Tibial nerve (tissue), 4 donors: ENCODE data around the gene CDK6. TPM values are rescaled to one million over a fixed set of nuclear protein-coding genes. Genes with fewer than 3 reads are reported as not detected.
A peak's percentile ranks its signal among the peaks of the same experiment; 100 is the strongest.

Experiments used
- DNase-seq, 2 donors: peaks; one replicate each; pipeline ENCODE4 v3.0.0-alpha.2; 2019; ENCODE audit warnings: low spot score in 2 of 2
- H3K27ac ChIP-seq, 4 donors: fragments of 200-600 bp; sonication (generic) in 3 of 4; one replicate each; pipeline ENCODE4 v1.5.1; 2017 to 2019; ENCODE audit warnings: mild to moderate bottlenecking in 1 of 4
- H3K27me3 ChIP-seq, 2 donors: fragments of 200-600 bp; sonication (generic) in 1 of 2; one replicate each; pipeline versions ENCODE4 v1.5.1 to v1.6.0; 2017 to 2019
- H3K36me3 ChIP-seq, 3 donors: fragments of 200-600 bp; sonication (generic); one replicate each; pipeline ENCODE4 v1.5.1; 2018 to 2019
- H3K4me1 ChIP-seq, 4 donors: fragments of 200-600 bp; sonication (generic) in 3 of 4; one replicate each; pipeline ENCODE4 v1.5.1; 2017 to 2019
- H3K4me3 ChIP-seq, 4 donors: fragments of 200-600 bp; sonication (generic) in 3 of 4; one replicate each; pipeline ENCODE4 v1.5.1; 2017 to 2019; ENCODE audit warnings: mild to moderate bottlenecking in 1 of 4, moderate library complexity in 1 of 4
- H3K9me3 ChIP-seq, 4 donors: fragments of 200-600 bp; sonication (generic) in 3 of 4; one replicate each; pipeline ENCODE4 v1.5.1; 2017 to 2019
- CTCF ChIP-seq, 5 experiments: fragments of 200-600 bp in 3 of 5; fragments of 450-650 bp in 2 of 5; sonication (generic) in 3 of 5; IDR thresholded peaks; one replicate each; pipeline ENCODE4 v1.5.1; 2016 to 2019; ENCODE audit warnings: antibody characterized with exemption in 5 of 5, mild to moderate bottlenecking in 3 of 5, moderate library complexity in 2 of 5
- EP300 ChIP-seq, 2 donors: sonication (generic); formaldehyde crosslinking; IDR thresholded peaks; one replicate each; pipeline ENCODE4 v1.6.1; 2017; ENCODE audit warnings: antibody characterized with exemption in 2 of 2, mild to moderate bottlenecking in 1 of 2
- POLR2A ChIP-seq, 2 donors: fragments of 450-650 bp; IDR thresholded peaks; one replicate each; pipeline ENCODE4 v1.6.1; 2017; ENCODE audit warnings: antibody characterized with exemption in 2 of 2, mild to moderate bottlenecking in 2 of 2, moderate library complexity in 2 of 2
- WGBS, 2 donors: methylation state at CpG; one replicate each; pipeline ENCODE4 v1.1.5; 2018; 5-methylcytosine and 5-hydroxymethylcytosine counted together
- total RNA-seq, 4 donors: library from RNA; depleted of rRNA; stranded (reverse); fragments of >200 nt; gene quantifications; one replicate each; pipeline ENCODE4 v1.1.0, GENCODE V29; 2016

CDK6 gene
- total RNA-seq, 4 donors from 2014 or later = 14.4 to 45.4 (median 26.6) TPM

GRCh38 chr7:92636018-92636560 is 200.3 kb downstream of the CDK6 start:
- Histone ChIP-seq H3K4me1 (peaks cover 7 to 48% (median 24%) of the 10 kb centered on the region in 4 donors), H3K27ac (no peak overlapping the region), H3K9me3 (no peaks in the 10 kb centered on the region), H3K27me3 (no peaks in the 10 kb centered on the region), H3K36me3 (no peaks in the 10 kb centered on the region), H3K4me3 (no peak overlapping the region)
- DNase-seq = no peak
- no peak for TF ChIP-seq POLR2A (IDR thresholded peaks at IDR 0.05)
- TF ChIP-seq EP300 (IDR thresholded peaks at IDR 0.05) = no peak
- TF ChIP-seq CTCF (IDR thresholded peaks at IDR 0.05) = no peak
- 82 to 85% methylated on average over 5 of the region's 5 CpGs for WGBS, 2 donors

GRCh38 chr7:92635538-92635937 is 200.8 kb downstream of the CDK6 start:
- 71 to 72% methylated on average over 4 of the region's 4 CpGs for WGBS, 2 donors
- H3K9me3 ChIP-seq = no peaks in the 10 kb centered on the region
- H3K4me1 ChIP-seq = peaks cover 7 to 48% (median 24%) of the 10 kb centered on the region in 4 donors
- no peaks in the 10 kb centered on the region for H3K27me3 ChIP-seq
- DNase-seq = no peak
- no peak for TF ChIP-seq EP300 (IDR thresholded peaks at IDR 0.05)
- TF ChIP-seq POLR2A (IDR thresholded peaks at IDR 0.05) = no peak
- no peak for TF ChIP-seq CTCF (IDR thresholded peaks at IDR 0.05)
- peak overlapping the region in 1 of 4 donors; percentile 25 for H3K27ac ChIP-seq
- no peak overlapping the region for H3K4me3 ChIP-seq
- H3K36me3 ChIP-seq = no peaks in the 10 kb centered on the region

- no peaks in the 10 kb centered on the region for H3K9me3 ChIP-seq
- no peaks in the 10 kb centered on the region for H3K27me3 ChIP-seq
- H3K27ac ChIP-seq = peak overlapping the region in 1 of 4 donors; percentile 25
- 31 to 40% methylated on average over 4 of the region's 4 CpGs for WGBS, 2 donors
- DNase-seq = no peak
- TF ChIP-seq EP300 (IDR thresholded peaks at IDR 0.05) = peak in 1 of 2 donors; percentile 49
- TF ChIP-seq CTCF (IDR thresholded peaks at IDR 0.05) = no peak
- H3K4me1 ChIP-seq = peaks cover 7 to 48% (median 24%) of the 10 kb centered on the region in 4 donors
- no peaks in the 10 kb centered on the region for H3K36me3 ChIP-seq
- no peak overlapping the region for H3K4me3 ChIP-seq
These were observed 201.4 kb downstream of the CDK6 start for GRCh38 chr7:92634924-92635519.

GRCh38 chr7:92634205-92634604 is 202.2 kb downstream of the CDK6 start:
- DNase-seq = no peak
- TF ChIP-seq EP300 (IDR thresholded peaks at IDR 0.05) (peak in 1 of 2 donors; percentile 13), POLR2A (IDR thresholded peaks at IDR 0.05) (no peak)
- Histone ChIP-seq H3K27ac (peak overlapping the region in 2 of 4 donors; percentile 62 to 76), H3K27me3 (no peaks in the 10 kb centered on the region), H3K4me1 (peaks cover 7 to 48% (median 24%) of the 10 kb centered on the region in 4 donors), H3K4me3 (no peak overlapping the region), H3K9me3 (peaks cover 0 to 3% (median 0%) of the 10 kb centered on the region in 4 donors), H3K36me3 (no peaks in the 10 kb centered on the region)
- WGBS, 2 donors = 52 to 60% methylated on average over 1 of the region's 1 CpG

GRCh38 chr7:92633211-92633906 is 203.0 kb downstream of the CDK6 start:
- H3K36me3 ChIP-seq = no peaks in the 10 kb centered on the region
- no peaks in the 10 kb centered on the region for H3K27me3 ChIP-seq
- H3K27ac ChIP-seq = peak overlapping the region in 2 of 4 donors; percentile 62 to 76
- no peak overlapping the region for H3K4me3 ChIP-seq
- WGBS, 2 donors = 7 to 8% methylated on average over 2 of the region's 2 CpGs
- H3K4me1 ChIP-seq = peaks cover 7 to 48% (median 24%) of the 10 kb centered on the region in 4 donors
- H3K9me3 ChIP-seq = peaks cover 0 to 3% (median 0%) of the 10 kb centered on the region in 4 donors
- TF ChIP-seq POLR2A (IDR thresholded peaks at IDR 0.05) (no peak), EP300 (IDR thresholded peaks at IDR 0.05) (peak; percentile 46 to 89)
- peak in 1 of 2 donors; percentile 43 for DNase-seq

- Histone ChIP-seq H3K27ac (peak overlapping the region in 2 of 4 donors; percentile 62 to 76), H3K4me1 (peaks cover 7 to 48% (median 24%) of the 10 kb centered on the region in 4 donors), H3K4me3 (no peak overlapping the region), H3K27me3 (no peaks in the 10 kb centered on the region), H3K36me3 (no peaks in the 10 kb centered on the region), H3K9me3 (peaks cover 0 to 3% (median 0%) of the 10 kb centered on the region in 4 donors)
- DNase-seq = no peak
- TF ChIP-seq EP300 (IDR thresholded peaks at IDR 0.05) (no peak), CTCF (IDR thresholded peaks at IDR 0.05) (no peak), POLR2A (IDR thresholded peaks at IDR 0.05) (no peak)
- 95% methylated on average over 1 of the region's 1 CpG for WGBS, 2 donors
These were observed 203.6 kb downstream of the CDK6 start for GRCh38 chr7:92632791-92633190.
